SK-N-SH treated with all-trans-retinoic acid at 6 μM for 48 hours (cell line): Measurements from ENCODE around the gene HDAC4.

Source experiments
- ESRRG ChIP-seq: fragments of 250-450 bp; sonication (Bioruptor Pico); IDR thresholded peaks from 2 replicates; pipeline ENCODE4 v1.6.1; 2021; ENCODE audit warnings: mild to moderate bottlenecking
- GLIS3 ChIP-seq: fragments of 250-450 bp; sonication (Bioruptor Pico); IDR thresholded peaks from 2 replicates; pipeline ENCODE4 v1.5.0; 2020; ENCODE audit warnings: mild to moderate bottlenecking, moderate library complexity
- PPARA ChIP-seq: fragments of 250-450 bp; sonication (Bioruptor Pico); IDR thresholded peaks from 2 replicates; pipeline ENCODE4 v1.5.0; 2020; ENCODE audit warnings: mild to moderate bottlenecking, borderline replicate concordance
- ZC3H10 ChIP-seq: fragments of 250-450 bp; sonication (Bioruptor Pico); IDR thresholded peaks from 2 replicates; pipeline ENCODE4 v1.5.1; 2021; ENCODE audit warnings: mild to moderate bottlenecking, moderate library complexity
- ZNF70 ChIP-seq: fragments of 450-650 bp; formaldehyde crosslinking; IDR thresholded peaks from 2 replicates; pipeline ENCODE4 v1.5.0; 2020; ENCODE audit warnings: mild to moderate bottlenecking, moderate library complexity
- TF ChIP-seq, protein P1 (sequence below): fragments of 250-450 bp; sonication (Bioruptor Pico); IDR thresholded peaks from 2 replicates; pipeline ENCODE4 v1.8.0; 2020; ENCODE audit warnings: mild to moderate bottlenecking, moderate library complexity, borderline replicate concordance
- TF ChIP-seq, protein P2 (sequence below): fragments of 250-450 bp; sonication (Bioruptor Pico); IDR thresholded peaks from 2 replicates; pipeline ENCODE4 v1.5.1; 2021; ENCODE audit warnings: mild to moderate bottlenecking, moderate library complexity

DNA sequence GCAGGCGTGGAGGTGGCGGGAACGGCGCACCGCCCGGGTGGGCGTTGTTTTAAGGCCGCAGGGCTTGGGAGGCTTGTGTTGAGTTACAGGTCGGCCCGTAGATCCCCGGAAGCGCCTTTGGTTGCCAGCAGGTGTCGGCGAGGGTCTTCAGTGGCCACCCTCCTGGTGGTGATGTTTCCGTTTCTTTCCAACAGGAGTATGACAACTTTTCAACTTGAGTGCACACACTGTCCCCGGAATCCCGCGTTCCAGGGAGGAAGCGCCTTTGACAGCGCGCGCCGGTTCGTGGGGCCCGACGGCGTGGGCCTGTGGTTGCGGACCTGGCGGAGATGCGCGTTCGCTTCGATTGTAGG is 1.0 kb upstream of the HDAC4 start:
- TF ChIP-seq GLIS3 (CRISPR knock-in tag) (no peak), ZC3H10 (CRISPR knock-in tag) (no peak), ESRRG (CRISPR knock-in tag) (no peak), PPARA (CRISPR knock-in tag) (no peak), ZNF70 (CRISPR knock-in tag) (no peak)
- TF ChIP-seq, protein P1, sequence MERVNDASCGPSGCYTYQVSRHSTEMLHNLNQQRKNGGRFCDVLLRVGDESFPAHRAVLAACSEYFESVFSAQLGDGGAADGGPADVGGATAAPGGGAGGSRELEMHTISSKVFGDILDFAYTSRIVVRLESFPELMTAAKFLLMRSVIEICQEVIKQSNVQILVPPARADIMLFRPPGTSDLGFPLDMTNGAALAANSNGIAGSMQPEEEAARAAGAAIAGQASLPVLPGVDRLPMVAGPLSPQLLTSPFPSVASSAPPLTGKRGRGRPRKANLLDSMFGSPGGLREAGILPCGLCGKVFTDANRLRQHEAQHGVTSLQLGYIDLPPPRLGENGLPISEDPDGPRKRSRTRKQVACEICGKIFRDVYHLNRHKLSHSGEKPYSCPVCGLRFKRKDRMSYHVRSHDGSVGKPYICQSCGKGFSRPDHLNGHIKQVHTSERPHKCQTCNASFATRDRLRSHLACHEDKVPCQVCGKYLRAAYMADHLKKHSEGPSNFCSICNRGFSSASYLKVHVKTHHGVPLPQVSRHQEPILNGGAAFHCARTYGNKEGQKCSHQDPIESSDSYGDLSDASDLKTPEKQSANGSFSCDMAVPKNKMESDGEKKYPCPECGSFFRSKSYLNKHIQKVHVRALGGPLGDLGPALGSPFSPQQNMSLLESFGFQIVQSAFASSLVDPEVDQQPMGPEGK, result no peak
- TF ChIP-seq, protein P2, sequence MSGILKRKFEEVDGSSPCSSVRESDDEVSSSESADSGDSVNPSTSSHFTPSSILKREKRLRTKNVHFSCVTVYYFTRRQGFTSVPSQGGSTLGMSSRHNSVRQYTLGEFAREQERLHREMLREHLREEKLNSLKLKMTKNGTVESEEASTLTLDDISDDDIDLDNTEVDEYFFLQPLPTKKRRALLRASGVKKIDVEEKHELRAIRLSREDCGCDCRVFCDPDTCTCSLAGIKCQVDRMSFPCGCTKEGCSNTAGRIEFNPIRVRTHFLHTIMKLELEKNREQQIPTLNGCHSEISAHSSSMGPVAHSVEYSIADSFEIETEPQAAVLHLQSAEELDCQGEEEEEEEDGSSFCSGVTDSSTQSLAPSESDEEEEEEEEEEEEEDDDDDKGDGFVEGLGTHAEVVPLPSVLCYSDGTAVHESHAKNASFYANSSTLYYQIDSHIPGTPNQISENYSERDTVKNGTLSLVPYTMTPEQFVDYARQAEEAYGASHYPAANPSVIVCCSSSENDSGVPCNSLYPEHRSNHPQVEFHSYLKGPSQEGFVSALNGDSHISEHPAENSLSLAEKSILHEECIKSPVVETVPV (CRISPR knock-in tag), result no peak
